GM19351 (cell line): Measurements from ENCODE around the gene RNF111.
A peak's percentile ranks its signal among the peaks of the same experiment; 100 is the strongest.
"Not testable (repeated sequence)": the region's sequence is repeated elsewhere in the genome, so short reads cannot be mapped to it uniquely, and the experiment has no call there.

Experiments used
- ATAC-seq: cut with Tn5 transposase; IDR thresholded peaks from one replicate; pipeline ENCODE4 v1.9.1; 2021; ENCODE audit warnings: mild to moderate bottlenecking, moderate library complexity; ENCODE audit not compliant: unreplicated experiment

RNF111 gene

DNA sequence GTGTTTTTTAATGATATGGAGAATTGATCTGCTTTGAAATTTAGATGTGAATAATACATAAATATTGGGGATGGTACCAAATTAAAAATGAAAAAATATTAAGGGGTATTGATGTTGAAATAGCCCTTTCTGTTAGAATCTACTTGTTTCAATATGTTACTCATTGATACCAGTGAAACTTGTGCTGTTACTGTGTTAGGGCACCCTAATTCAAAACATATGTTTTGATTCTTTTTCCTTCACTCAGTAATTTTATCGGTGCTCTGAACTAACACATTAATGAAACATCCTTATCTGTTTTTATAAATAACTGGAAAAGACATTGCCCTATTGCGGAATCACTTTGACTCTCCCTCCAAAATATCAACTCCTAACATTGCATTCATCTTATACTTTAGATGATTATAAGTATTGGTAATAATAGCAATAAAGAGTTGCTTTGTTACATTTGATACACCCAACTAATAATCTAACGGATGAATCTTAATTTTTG lies 65.5 kb downstream of the RNF111 start:
- no peak for ATAC-seq

DNA sequence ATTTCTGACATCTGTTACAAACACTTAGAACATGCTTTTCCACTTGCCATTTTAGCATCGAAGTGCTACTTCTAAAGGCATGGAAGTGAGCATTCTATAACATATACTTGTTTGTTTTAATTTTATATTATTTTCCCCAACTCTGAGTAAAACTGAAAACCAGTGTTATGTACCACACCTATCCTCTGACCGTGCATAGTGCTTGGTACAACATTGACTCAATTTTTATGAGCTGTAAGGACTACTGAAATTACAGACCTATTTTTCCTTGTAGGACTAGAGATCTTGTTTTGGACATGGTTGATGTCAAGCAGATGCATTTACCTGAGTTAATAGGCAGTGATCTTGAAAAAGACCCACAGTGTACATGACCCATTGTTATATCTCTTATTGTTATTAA lies 66.0 kb downstream of the RNF111 start:
- ATAC-seq, result no peak

DNA sequence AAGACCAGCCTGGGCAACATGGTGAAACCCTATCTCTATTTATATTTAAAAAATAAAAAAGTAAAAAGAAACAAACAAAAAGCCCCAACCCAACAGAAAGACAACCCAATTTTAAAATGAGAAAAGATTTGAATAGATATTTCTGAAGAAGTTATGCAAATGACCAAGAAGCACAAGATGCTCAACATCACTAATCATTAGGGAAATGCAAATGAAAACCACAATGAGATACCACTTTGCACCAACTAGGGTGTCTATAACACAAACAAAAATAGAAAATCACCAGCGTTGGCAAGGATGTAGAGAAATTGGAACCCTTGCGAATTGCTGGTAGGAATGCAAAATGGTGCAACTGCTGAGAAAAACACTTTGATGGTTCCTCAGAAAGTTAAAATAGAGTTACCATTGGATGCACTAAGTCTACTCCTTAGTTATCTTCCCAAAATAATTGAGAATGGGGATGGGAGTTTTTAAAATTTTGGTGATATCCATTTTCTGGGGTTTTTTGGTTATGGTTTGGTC lies 71.7 kb downstream of the RNF111 start:
- ATAC-seq, result no peak

DNA sequence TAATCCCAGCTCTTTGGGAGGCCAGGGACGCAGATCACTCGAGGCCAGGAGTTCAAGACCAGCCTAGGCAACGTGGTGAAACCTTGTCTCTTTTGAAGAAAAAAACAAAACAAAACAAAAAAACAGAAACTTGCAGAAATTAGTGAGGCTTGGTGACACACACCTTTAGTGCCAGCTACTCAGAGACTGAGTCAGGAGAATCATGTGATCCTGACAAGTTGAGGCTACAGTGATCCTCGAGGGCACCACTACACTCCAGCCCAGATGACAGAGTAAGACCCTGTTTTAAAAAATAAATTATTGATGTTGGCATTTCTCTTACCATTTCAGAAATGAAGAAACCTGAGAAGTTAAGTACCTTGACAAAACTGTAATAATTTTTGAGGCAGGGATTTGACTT lies 72.9 kb downstream of the RNF111 start:
- ATAC-seq, result no peak

DNA sequence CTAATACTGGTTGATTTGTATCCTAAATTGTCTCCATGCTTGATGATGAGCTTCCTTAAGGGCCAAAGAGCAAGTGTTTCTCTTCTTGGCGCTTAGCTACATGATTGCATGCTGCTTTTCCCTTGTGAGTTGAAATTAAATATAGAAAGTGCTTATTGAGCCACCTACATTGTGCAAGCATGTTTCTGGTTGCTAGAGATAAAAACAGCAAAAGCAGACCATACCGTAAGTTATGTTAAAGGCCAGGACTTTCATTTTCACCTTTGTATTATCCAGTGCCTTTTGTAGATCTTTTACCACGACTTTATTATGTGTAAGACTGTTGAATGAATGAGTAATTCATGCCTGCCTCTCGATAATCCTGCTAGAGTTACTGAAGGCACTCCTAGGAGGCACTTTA lies 75.6 kb downstream of the RNF111 start:
- ATAC-seq, result no peak

DNA sequence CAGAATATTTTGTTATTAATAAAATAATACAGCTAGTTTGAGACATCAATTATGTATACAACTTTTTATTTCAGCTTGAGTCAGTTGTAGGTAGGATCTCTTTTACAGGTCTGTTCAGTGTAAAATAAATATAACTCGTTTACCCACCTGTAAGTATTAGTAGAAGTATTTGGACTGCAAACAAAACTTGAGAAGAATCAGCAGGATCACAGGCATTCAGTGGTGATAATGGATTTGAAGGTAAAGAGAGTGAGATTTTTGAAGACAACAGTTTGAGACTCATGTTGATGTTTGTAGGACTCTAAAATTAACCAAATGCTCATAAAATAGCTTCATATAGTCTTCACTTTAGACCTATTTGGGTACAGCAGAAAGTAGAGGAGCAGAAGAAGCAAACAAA lies 82.0 kb downstream of the RNF111 start:
- no peak for ATAC-seq

DNA sequence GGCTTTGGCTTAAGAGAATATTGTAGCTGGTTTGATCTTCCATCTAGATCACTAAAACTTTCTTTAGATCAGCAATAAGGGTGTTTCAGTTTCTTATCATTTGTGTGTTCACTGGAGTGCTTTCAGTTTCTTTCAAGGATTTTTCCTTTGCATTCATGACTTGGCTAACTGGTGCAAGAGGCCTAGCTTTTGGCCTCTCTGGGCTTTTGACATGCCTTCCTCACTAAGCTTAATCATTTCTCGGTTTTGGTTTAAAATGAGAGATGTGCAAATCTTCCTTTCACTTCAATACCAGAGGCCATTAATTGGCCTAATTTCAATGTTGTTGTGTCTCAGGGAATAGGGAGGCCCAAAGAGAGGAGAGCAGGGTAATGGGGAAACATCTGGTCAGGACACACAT lies 87.1 kb downstream of the RNF111 start:
- no peak for ATAC-seq

DNA sequence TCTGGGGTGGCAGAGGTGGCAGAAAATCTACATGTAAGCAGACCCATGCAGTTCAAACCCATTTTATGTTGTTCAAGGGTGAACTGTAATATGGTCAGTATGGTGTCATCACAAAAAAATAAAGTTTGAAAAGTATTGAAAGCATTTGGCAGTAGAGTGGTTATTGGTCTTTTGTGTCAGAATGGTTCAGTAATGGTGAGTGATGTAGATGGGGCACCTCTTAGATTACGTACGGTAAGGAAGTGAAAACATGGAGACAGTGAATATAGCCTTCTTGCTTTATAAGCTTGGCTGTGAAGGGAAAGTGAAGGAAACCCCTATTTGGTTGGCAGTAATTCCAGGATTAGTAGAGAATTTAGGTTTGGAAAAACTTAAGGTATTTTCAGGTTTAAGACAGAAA lies 100.3 kb downstream of the RNF111 start:
- ATAC-seq, result no peak

DNA sequence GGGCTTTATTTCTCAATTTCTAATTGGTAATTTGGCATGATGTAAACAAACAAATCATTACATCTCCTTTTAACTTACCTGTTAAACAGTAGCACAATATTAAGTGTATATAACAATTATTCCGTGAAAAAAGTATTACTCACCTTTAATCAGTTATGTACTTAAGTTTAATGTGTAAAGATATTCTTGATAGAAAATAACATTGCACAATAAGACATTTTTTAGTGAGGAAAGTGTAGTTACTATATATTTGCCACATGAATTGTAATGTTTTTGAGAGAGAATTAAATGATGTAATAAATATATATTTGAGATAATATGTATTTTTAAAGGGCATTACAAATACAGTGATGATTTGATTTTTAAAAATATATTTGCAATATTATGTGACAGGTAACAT lies 106.6 kb downstream of the RNF111 start:
- ATAC-seq, result no peak

DNA sequence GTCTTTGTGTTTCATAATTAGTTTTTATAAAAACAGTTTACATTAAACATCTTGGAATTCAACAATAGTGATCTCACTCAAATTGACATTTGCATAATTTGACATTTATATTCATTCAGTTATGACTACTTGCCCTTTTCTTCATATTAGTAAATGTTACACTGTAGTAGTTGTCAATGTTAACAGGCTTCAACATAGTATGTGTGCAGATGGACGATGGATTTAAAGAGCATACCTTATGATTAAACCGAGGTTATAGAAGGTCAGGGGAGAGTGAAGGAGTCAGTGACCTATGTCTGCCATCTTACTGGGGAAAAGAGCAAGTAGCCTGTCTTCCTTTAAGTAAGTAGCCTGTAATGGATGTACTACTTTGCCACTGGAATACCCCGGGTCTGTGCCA lies 109.0 kb downstream of the RNF111 start:
- ATAC-seq, result no peak

DNA sequence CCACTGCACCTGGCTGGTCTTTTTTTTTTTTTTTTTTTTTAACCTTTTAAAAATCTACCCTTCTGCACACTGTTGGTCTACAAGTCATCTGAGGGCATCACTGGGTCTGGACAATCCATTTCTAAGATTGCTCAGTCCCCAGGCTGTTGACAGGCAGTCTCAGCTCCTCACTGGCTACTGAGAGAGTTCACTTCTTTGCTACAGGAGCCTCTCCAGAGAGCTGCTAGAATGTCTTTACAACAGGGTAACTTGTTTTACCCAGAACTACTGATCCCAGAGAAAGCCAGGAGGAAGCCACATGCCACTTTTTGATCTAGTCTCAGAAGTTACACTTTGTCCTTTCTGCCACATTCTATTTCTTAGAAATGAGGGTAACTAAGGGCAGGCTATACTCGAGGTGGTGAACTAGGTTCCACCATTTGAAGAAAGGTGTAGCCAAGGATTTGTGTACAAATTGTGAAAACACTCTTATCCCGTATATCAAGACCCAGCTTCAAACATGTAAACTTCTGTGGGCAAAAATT lies 111.8 kb downstream of the RNF111 start:
- no peak for ATAC-seq

DNA sequence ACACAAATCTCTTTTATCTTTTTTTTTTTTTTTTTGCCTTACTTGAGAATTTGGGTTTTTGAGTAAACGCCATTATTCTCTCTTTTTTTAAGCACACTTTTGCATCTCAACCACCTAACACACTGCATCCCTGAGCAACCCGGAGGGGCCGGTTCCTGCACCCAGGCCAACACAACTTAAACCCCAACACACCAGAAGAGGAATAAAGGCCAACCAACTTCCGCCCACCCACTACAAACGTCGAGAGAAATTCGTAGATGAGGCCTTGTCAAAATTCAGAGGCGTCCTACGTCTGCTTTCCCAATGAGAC lies 117.1 kb downstream of the RNF111 start:
- peak; percentile 39 for ATAC-seq

DNA sequence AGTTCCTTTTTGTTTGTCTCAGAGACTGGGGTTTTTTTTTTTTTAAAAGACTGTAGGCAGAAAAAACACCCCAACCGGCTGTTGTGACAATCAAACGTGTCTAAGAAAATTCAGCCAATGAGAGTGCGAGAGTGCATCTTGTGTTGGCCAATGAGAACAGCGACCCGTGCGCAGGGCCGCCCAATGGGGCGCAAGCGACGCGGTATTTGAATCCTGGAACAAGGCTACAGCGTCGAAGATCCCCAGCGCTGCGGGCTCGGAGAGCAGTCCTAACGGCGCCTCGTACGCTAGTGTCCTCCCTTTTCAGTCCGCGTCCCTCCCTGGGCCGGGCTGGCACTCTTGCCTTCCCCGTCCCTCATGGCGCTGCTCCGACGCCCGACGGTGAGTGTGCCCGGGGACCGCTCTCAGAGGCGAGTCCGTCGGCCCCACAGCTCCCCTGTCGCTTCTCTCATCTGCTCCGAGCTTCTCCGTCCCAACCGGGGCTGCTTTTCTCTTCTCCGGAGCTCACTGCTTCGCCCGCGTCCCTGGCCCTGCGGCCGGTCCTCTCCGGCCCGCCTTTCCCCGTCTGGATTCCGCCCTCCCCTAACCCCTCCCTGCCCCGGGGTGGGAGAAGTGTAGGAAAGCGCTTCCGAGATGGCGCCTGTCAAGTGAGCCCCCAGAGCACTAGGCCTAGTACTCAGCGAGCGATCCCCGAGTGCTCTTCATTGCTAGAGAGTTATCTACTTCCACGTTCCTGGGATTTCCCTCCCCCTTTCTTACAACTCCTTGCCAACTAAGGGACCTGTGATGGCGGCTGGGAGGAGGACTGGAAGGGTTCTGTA lies 117.7 kb downstream of the RNF111 start, which contains the start of gene CCNB2:
Gene CCNB2, plus strand, starts transcription at position 235 of the 821 bp plus-strand sequence. Its CDS starts 123 bp downstream, at position 358.
- ATAC-seq, result peak; percentile 97

DNA sequence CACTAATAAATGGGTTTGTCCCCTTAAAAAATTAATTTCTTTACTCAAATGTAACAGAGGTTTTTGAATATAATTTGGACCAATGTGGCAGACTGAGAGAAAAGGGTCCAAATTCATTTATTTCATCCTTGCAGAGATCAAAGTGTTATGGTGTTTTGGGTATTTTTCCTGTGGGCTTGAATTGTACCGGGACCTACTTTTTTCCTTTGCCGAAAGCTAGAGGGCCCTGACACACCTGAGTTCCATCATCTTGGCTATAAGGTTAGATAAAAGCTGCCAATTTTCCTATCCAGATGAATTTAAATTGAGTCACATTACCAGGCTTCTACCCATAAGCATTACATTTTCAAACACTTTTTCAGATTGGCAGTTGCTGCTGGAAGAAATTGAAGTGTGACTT lies 118.4 kb downstream of the RNF111 start:
- no peak for ATAC-seq

DNA sequence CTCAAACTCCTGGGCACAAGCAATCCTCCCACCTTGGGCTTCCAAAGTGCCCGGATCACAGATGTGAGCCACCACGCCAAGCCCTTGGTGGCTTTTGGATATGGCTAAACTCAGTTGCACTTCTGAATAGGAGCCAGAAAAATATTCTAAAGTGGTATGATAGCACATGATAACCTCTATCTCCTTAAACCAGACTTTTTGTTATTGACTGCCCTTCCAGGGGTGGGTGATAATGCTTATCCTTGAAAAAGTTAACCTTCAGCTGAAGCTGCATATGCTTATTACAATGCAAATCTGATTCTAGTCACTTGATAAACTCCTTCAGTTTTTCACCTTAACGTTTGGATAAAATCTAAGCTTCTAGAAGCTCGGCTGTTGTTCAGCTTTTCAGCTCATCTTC lies 123.8 kb downstream of the RNF111 start:
- ATAC-seq, result no peak

DNA sequence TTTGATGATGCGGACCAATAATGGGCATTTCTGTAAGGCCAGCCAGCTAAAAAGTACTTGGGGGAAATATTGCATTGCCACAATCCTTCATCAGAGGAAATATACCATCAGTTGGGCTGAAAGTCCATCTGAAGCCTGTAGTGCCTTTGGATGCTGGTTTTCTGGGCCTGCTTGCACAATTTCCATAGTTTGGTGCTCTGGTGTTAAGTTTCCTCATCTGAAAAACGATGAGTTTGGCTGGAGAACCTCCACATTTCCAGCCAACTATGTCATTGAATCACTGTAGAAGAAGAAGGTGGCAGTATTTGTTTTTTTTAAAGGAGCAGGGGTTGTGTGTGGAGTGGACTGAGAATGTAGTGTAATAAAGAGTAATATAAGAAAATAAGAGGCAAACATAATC lies 127.6 kb downstream of the RNF111 start:
- no peak for ATAC-seq

DNA sequence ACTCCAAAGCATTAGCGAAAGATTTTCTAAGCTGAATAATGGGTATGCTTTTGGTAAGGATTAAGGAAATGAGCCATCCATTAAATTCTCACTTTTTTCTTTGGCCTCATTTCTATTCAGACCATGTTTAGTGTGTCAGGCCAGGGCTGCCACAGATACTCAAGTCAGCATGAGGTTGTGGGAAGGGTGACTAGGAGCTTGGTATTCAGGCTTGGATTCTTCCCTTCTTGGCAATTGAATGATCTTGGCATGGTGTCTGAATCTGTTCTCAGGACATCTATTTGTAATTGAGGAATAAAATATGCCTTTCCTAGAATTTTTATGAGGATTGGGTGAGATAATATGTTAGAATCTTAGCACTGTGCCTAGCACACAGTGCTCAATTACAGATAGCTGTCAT lies 128.7 kb downstream of the RNF111 start:
- no peak for ATAC-seq

DNA sequence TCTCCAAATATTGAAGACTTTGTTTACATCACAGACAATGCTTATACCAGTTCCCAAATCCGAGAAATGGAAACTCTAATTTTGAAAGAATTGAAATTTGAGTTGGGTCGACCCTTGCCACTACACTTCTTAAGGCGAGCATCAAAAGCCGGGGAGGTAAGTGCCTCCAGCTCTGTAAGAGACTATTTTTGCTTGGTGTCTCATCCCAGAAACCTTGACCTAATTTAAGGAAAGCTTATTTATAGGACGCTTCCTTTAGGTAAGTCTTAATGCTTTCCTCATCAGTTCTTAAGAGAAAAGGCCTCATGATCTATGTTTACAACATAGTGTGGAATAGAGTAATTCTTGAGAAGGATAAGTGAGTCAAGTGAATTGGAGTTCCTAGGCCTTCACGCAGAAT lies 129.3 kb downstream of the RNF111 start:
- ATAC-seq, result no peak

DNA sequence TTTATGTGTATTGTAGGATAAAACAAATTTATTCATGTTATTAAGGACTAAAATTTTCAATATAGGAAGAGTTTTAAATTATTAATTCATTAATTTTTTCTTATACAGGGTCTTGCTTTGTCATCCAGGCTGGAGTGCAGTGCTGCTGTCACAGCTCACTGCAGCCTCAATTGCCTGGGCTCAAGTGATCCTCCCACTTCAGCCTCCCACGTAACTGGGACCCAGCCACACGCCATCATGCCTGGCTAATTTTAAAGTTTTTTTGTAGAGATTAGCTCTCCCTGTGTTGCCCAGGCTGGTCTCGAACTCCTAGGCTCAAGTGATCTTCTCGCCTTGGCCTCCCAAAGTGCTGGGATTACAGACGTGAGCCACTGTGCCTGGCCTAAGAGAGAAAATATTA lies 132.2 kb downstream of the RNF111 start:
- ATAC-seq, result no peak

DNA sequence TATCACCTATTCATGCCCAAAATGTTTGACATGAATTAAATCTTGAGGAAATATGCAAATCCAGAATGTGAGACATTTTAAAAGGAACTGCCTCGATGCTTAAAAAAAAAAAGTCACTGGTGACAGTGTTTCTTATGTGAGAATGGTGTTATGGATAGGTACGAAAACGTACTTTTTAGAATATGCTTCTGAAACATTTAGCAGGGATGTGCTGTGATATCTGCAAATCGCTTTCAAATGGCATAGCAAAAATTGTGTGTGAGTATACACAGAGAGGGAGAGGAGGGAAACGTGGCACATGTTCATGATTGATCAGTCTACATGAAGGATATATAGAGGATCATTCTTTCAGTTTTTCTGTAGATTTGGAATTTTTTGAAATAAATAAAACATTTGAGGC lies 133.5 kb downstream of the RNF111 start:
- no peak for ATAC-seq

DNA sequence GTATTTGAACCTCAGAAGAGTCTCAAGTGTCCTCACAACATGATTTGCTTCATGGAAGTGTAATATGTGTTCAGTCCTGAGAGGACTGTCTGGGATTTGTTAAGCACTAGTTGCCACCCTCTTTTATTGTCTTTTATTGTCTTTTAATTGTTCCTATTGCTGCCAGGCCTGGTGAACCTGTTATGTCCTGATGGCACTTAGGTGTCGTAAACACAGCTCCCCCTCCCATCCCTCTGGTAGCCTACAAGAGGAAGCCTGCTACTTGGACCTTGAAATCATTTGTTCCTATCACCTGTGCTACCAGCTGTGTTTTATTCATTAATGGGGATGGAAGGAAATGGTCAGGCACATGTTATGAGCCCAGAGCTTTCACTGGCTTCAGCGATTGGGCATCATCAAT lies 136.8 kb downstream of the RNF111 start:
- no peak for ATAC-seq

DNA sequence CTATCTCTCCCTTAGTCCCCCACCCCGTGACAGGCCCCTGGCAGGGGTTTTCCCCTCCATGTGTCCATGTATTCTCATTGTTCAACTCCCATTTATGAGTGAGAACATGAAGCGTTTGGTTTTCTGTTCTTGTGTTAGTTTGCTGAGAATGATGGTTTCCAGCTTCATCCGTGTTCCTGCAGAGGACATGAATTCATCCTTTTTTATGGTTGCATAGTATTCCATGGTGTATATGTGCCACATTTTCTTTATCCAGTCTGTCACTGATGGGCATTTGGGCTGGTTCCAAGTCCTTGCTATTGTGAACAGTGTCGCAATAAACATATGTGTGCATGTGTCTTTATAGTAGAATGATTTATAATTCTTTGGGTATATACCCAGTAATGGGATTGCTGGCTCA lies 138.2 kb downstream of the RNF111 start:
- ATAC-seq, result not testable (repeated sequence)

DNA sequence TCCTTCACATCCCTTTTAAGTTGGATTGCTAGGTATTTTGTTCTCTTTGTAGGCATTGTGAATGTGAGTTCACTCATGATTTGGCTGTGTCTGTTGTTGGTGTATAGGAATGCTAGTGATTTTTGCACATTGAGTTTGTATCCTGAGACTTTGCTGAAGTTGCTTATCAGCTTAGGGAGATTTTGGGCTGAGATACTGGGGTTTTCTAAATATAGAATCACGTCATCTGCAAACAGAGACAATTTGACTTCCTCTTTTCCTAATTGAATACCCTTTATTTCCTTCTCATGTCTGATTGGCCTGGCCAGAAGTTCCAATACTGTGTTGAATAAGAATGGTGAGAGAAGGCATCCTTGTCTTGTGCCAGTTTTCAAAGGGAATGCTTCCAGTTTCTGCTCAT lies 139.8 kb downstream of the RNF111 start:
- not testable (repeated sequence) for ATAC-seq
